H9 (cell line): ENCODE results near the gene POLR3H. TPM values are rescaled to one million over a fixed set of nuclear protein-coding genes. Genes with fewer than 3 reads are reported as not detected.

Source experiments
- DNase-seq: peaks from one replicate; pipeline ENCODE4 v3.0.0-alpha.2; 2017
- H2AFZ ChIP-seq: one replicate; pipeline ENCODE4 v1.6.1; 2013; ENCODE audit warnings: mild to moderate bottlenecking, low read length, control low read depth, moderate library complexity
- H2AK5ac ChIP-seq: 2 replicates; pipeline ENCODE4 v1.6.1; 2013; ENCODE audit warnings: low read length, control low read depth, mixed read lengths; ENCODE audit not compliant: insufficient read length
- H2BK120ac ChIP-seq: one replicate; pipeline ENCODE4 v1.6.1; 2013; ENCODE audit warnings: low read depth, mild to moderate bottlenecking, low read length, control low read depth, inconsistent platforms; ENCODE audit not compliant: poor library complexity, severe bottlenecking
- H2BK12ac ChIP-seq: 2 replicates; pipeline ENCODE4 v1.6.1; 2013; ENCODE audit warnings: low read length, control low read depth, mixed read lengths, low read depth; ENCODE audit not compliant: insufficient read length
- H2BK15ac ChIP-seq: 2 replicates; pipeline ENCODE4 v1.6.1; 2013; ENCODE audit warnings: low read depth, low read length, control low read depth
- H2BK20ac ChIP-seq: one replicate; pipeline ENCODE4 v1.6.1; 2013; ENCODE audit warnings: low read depth, mild to moderate bottlenecking, low read length, control low read depth, inconsistent platforms; ENCODE audit not compliant: poor library complexity, severe bottlenecking
- H2BK5ac ChIP-seq: 2 replicates; pipeline ENCODE4 v1.6.1; 2013; ENCODE audit warnings: low read length, control low read depth, mixed read lengths; ENCODE audit not compliant: insufficient read length
- H3K14ac ChIP-seq: 2 replicates; pipeline ENCODE4 v1.6.1; 2013; ENCODE audit warnings: low read length, control low read depth; ENCODE audit not compliant: insufficient read depth
- H3K18ac ChIP-seq: 2 replicates; pipeline ENCODE4 v1.6.1; 2013; ENCODE audit warnings: low read depth, mild to moderate bottlenecking, mixed read lengths, low read length, control low read depth; ENCODE audit not compliant: insufficient read length
- H3K23ac ChIP-seq: 2 replicates; pipeline ENCODE4 v1.6.1; 2013; ENCODE audit warnings: low read length, control low read depth, mixed read lengths, low read depth; ENCODE audit not compliant: insufficient read length
- H3K23me2 ChIP-seq: 2 replicates; pipeline ENCODE4 v1.6.1; 2013; ENCODE audit warnings: low read depth, mild to moderate bottlenecking, mixed read lengths, low read length, control low read depth; ENCODE audit not compliant: insufficient read length, poor library complexity, severe bottlenecking
- H3K27ac ChIP-seq: 2 replicates; pipeline ENCODE4 v1.5.1; 2013; ENCODE audit warnings: low read length, control low read depth, mixed read lengths, low read depth; ENCODE audit not compliant: insufficient read length
- H3K27me3 ChIP-seq: 2 replicates; pipeline ENCODE4 v1.6.1; 2013; ENCODE audit warnings: low read length, control low read depth, inconsistent platforms; ENCODE audit not compliant: insufficient read depth
- H3K4ac ChIP-seq: 2 replicates; pipeline ENCODE4 v1.6.1; 2013; ENCODE audit warnings: low read depth, mild to moderate bottlenecking, control low read depth, inconsistent platforms, low read length, moderate library complexity
- H3K4me1 ChIP-seq: 2 replicates; pipeline ENCODE4 v1.6.1; 2013; ENCODE audit warnings: low read length, control low read depth, inconsistent platforms; ENCODE audit not compliant: insufficient read depth
- H3K4me2 ChIP-seq: 2 replicates; pipeline ENCODE4 v1.6.1; 2013; ENCODE audit warnings: low read length, control low read depth, mixed read lengths; ENCODE audit not compliant: insufficient read length, insufficient read depth
- H3K56ac ChIP-seq: 2 replicates; pipeline ENCODE4 v1.6.1; 2013; ENCODE audit warnings: low read depth, mild to moderate bottlenecking, mixed read lengths, low read length, control low read depth; ENCODE audit not compliant: insufficient read length
- H3K79me1 ChIP-seq: 2 replicates; pipeline ENCODE4 v1.6.1; 2013; ENCODE audit warnings: low read depth, mild to moderate bottlenecking, moderate library complexity, low read length, control low read depth, inconsistent platforms; ENCODE audit not compliant: insufficient read depth, poor library complexity, severe bottlenecking
- H3K79me2 ChIP-seq: 2 replicates; pipeline ENCODE4 v1.6.1; 2013; ENCODE audit warnings: low read length, control low read depth, inconsistent platforms; ENCODE audit not compliant: insufficient read depth
- H3K9ac ChIP-seq: 2 replicates; pipeline ENCODE4 v1.6.1; 2013; ENCODE audit warnings: low read length, control low read depth, mixed read lengths; ENCODE audit not compliant: insufficient read length; ENCODE audit errors: extremely low read depth
- H3K9me3 ChIP-seq: one replicate; pipeline ENCODE4 v1.6.1; 2013; ENCODE audit warnings: low read depth, low read length, inconsistent platforms; ENCODE audit not compliant: control insufficient read depth
- H3T11ph ChIP-seq: one replicate; pipeline ENCODE4 v1.6.1; 2013; ENCODE audit warnings: mild to moderate bottlenecking, low read length, control low read depth, inconsistent platforms
- H4K20me1 ChIP-seq: one replicate; pipeline ENCODE4 v1.6.1; 2013; ENCODE audit not compliant: control insufficient read depth, insufficient read length, insufficient read depth
- H4K5ac ChIP-seq: 2 replicates; pipeline ENCODE4 v1.6.1; 2013; ENCODE audit warnings: low read depth, mild to moderate bottlenecking, mixed read lengths, low read length, control low read depth; ENCODE audit not compliant: insufficient read length
- H4K8ac ChIP-seq: replicated peaks from 2 replicates; pipeline ENCODE4 v1.6.1; 2013; ENCODE audit warnings: low read length, control low read depth, mixed read lengths, low read depth; ENCODE audit not compliant: insufficient read length
- H4K91ac ChIP-seq: 2 replicates; pipeline ENCODE4 v1.6.1; 2013; ENCODE audit warnings: low read depth, mild to moderate bottlenecking, moderate library complexity, mixed read lengths, low read length, control low read depth; ENCODE audit not compliant: insufficient read length
- H3K27ac Mint-ChIP-seq, 3 experiments: 2 replicates in 2 of 3; 3 replicates in 1 of 3; pipeline ENCODE4 v1.8.0; 2020 to 2021; ENCODE audit warnings: mixed read lengths in 3 of 3, mild to moderate bottlenecking in 1 of 3, moderate library complexity in 1 of 3
- H3K27me3 Mint-ChIP-seq: 2 replicates; pipeline ENCODE4 v1.8.0; 2021; ENCODE audit warnings: low read depth, mild to moderate bottlenecking, moderate library complexity, mixed read lengths
- H3K36me3 Mint-ChIP-seq, 3 experiments: 2 replicates in 2 of 3; 3 replicates in 1 of 3; pipeline ENCODE4 v1.8.0; 2020 to 2021; ENCODE audit warnings: low read depth in 3 of 3, mixed read lengths in 3 of 3; ENCODE audit not compliant: insufficient read depth in 1 of 3
- H3K4me1 Mint-ChIP-seq, 2 experiments: 2 replicates each; pipeline ENCODE4 v1.8.0; 2020; ENCODE audit warnings: mixed read lengths in 2 of 2
- H3K4me3 Mint-ChIP-seq, 2 experiments: 2 replicates in 1 of 2; 3 replicates in 1 of 2; pipeline ENCODE4 v1.8.0; 2020 to 2021; ENCODE audit warnings: mild to moderate bottlenecking in 2 of 2, mixed read lengths in 2 of 2, moderate library complexity in 1 of 2
- H3K9me3 Mint-ChIP-seq, 2 experiments: 2 replicates in 1 of 2; 3 replicates in 1 of 2; pipeline ENCODE4 v1.8.0; 2020; ENCODE audit warnings: mild to moderate bottlenecking in 2 of 2, mixed read lengths in 2 of 2, moderate library complexity in 1 of 2
- CTCF ChIP-seq: fragments of 200-600 bp; sonication (generic); conservative IDR thresholded peaks from 3 replicates; pipeline ENCODE4 v1.8.0; 2021; ENCODE audit warnings: antibody characterized with exemption, mild to moderate bottlenecking
- WGBS: extraction: QIAGEN DNeasy Blood & Tissue Kit; methylation state at CpG from one replicate; pipeline ENCODE4 v1.1.7; 2013; ENCODE audit warnings: missing lambda C conversion rate, low lambda C conversion rate, mixed read lengths; ENCODE audit not compliant: insufficient read length; ENCODE audit errors: extremely low coverage; 5-methylcytosine and 5-hydroxymethylcytosine counted together
- total RNA-seq: library from RNA; stranded (reverse); gene quantifications from 2 replicates; pipeline ENCODE4 v1.2.1, GENCODE V29; 2021

POLR3H gene
- total RNA-seq, 1 experiment from 2014 or later = 68.2 TPM

GRCh38 chr22:41567512-41567768 lies 23.2 kb upstream of the POLR3H start:
- Histone ChIP-seq H3K4me2 (no peak overlapping the region), H3K4me1 (no peaks in the 10 kb centered on the region), H4K20me1 (no peaks in the 10 kb centered on the region), H3K23me2 (no peaks in the 10 kb centered on the region), H2AFZ (no peak overlapping the region), H3K9ac (no peak overlapping the region), H2BK20ac (no peak overlapping the region), H3K23ac (no peak overlapping the region), H3K56ac (peak overlapping the region; percentile 43), H3K27me3 (no peaks in the 10 kb centered on the region), H4K8ac (no peak overlapping the region), H2BK5ac (no peak overlapping the region), H3K27ac (no peak overlapping the region), H3K9me3 (no peaks in the 10 kb centered on the region), H3T11ph (no peak overlapping the region), H3K14ac (no peak overlapping the region), H2BK12ac (no peak overlapping the region), H3K4ac (no peak overlapping the region), H4K5ac (no peak overlapping the region), H2BK15ac (no peak overlapping the region), H3K79me2 (no peaks in the 10 kb centered on the region), H2BK120ac (no peak overlapping the region), H3K18ac (no peak overlapping the region), H2AK5ac (no peak overlapping the region), H4K91ac (no peak overlapping the region), H3K79me1 (no peaks in the 10 kb centered on the region)
- H3K36me3 Mint-ChIP-seq = no peaks in the 10 kb centered on the region; a peak in 1 of 7 replicates
- H3K27ac Mint-ChIP-seq = no peak overlapping the region
- no CpG with 5 or more reads among the region's 3 CpGs for WGBS
- TF ChIP-seq CTCF = no peak
- no peaks in the 10 kb centered on the region for H3K9me3 Mint-ChIP-seq
- no peak for DNase-seq
- H3K27me3 Mint-ChIP-seq = peaks cover 5% of the 10 kb centered on the region; the same call in 1 of the 2 replicates
- H3K4me3 Mint-ChIP-seq = no peak overlapping the region
- peaks cover 12 to 15% of the 10 kb centered on the region in 2 experiments for H3K4me1 Mint-ChIP-seq
